GM06990 (cell line): ENCODE data around the gene RNF130.
"Not testable (repeated sequence)": the region's sequence is repeated elsewhere in the genome, so short reads cannot be mapped to it uniquely, and the experiment has no call there.

Experiments used
- DNase-seq: peaks from one replicate; pipeline ENCODE4 v3.0.0-alpha.2; 2011; ENCODE audit not compliant: insufficient read length; ENCODE audit errors: extremely low read depth
- H3K27me3 ChIP-seq: replicated peaks from 2 replicates; pipeline ENCODE4 v1.6.0; 2011; ENCODE audit warnings: low read length; ENCODE audit not compliant: control insufficient read depth, insufficient read depth
- H3K36me3 ChIP-seq: 2 replicates; pipeline ENCODE4 v1.5.1; 2011; ENCODE audit warnings: low read length; ENCODE audit not compliant: control insufficient read depth, insufficient read depth
- H3K4me3 ChIP-seq: replicated peaks from 2 replicates; pipeline ENCODE4 v1.5.1; 2011; ENCODE audit warnings: low read depth, mild to moderate bottlenecking, control low read depth, low read length
- TF ChIP-seq, protein P1 (sequence below): IDR thresholded peaks from 2 replicates; pipeline ENCODE4 v1.5.1; 2011; ENCODE audit warnings: low read length, control low read depth, mild to moderate bottlenecking, inconsistent platforms; ENCODE audit not compliant: insufficient read depth, poor library complexity, severe bottlenecking

Gene RNF130

GRCh38 chr5:179998485-179998884, 73.1 kb downstream of the RNF130 start:
- TF ChIP-seq, protein P1, sequence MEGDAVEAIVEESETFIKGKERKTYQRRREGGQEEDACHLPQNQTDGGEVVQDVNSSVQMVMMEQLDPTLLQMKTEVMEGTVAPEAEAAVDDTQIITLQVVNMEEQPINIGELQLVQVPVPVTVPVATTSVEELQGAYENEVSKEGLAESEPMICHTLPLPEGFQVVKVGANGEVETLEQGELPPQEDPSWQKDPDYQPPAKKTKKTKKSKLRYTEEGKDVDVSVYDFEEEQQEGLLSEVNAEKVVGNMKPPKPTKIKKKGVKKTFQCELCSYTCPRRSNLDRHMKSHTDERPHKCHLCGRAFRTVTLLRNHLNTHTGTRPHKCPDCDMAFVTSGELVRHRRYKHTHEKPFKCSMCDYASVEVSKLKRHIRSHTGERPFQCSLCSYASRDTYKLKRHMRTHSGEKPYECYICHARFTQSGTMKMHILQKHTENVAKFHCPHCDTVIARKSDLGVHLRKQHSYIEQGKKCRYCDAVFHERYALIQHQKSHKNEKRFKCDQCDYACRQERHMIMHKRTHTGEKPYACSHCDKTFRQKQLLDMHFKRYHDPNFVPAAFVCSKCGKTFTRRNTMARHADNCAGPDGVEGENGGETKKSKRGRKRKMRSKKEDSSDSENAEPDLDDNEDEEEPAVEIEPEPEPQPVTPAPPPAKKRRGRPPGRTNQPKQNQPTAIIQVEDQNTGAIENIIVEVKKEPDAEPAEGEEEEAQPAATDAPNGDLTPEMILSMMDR = no peak
- H3K36me3 ChIP-seq = no peaks in the 10 kb centered on the region

GRCh38 chr5:179994583-179995323, 76.8 kb downstream of the RNF130 start:
- Histone ChIP-seq H3K4me3 (no peak overlapping the region), H3K36me3 (no peaks in the 10 kb centered on the region), H3K27me3 (no peaks in the 10 kb centered on the region)
- no peak for DNase-seq
- TF ChIP-seq, protein P1 = no peak

More at GRCh38 chr5:179998485-179998884, 73.1 kb downstream of the RNF130 start:
- no peak for DNase-seq
- no peak overlapping the region for H3K4me3 ChIP-seq
- H3K27me3 ChIP-seq = peaks cover 2% of the 10 kb centered on the region

DNA sequence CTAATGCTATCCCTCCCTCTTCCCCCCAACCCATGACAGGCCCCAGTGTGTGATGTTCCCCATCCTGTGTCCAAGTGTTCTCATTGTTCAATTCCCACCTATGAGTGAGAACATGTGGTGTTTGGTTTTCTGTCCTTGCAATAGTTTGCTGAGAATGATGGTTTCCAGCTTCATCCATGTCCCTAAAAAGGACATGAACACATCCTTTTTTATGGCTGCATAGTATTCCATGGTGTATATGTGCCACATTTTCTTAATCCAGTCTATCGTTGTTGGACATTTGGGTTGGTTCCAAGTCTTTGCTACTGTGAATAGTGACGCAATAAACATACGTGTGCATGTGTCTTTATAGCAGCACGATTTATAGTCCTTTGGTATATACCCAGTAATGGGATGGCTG, 78.7 kb downstream of the RNF130 start:
- H3K27me3 ChIP-seq, H3K36me3 ChIP-seq, DNase-seq, H3K4me3 ChIP-seq: not testable (repeated sequence)

DNA sequence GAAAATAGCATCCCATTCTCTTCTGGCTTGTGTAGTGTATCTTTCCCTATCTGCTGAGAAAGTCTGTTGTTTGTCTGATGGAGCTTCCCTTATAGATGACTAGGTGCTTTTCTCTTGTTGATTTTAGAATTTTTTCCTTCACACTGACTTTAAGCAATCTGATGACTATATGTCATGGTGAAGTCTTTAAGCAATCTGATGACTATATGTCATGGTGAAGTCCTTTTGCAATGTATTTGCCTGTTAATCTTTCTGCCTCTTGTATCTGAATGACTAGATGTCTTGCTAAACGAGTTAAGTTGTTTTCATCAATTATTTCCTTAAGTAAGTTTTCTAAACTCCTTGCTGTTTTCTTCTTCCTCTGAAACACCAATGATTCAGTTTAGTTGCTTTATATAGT, 80.5 kb downstream of the RNF130 start:
- H3K36me3 ChIP-seq = no peaks in the 10 kb centered on the region
- H3K27me3 ChIP-seq = no peaks in the 10 kb centered on the region
- H3K4me3 ChIP-seq = no peak overlapping the region
- TF ChIP-seq, protein P1 = no peak
- no peak for DNase-seq

- not testable (repeated sequence) for H3K4me3 ChIP-seq, DNase-seq, H3K27me3 ChIP-seq, H3K36me3 ChIP-seq
These were observed 81.0 kb downstream of the RNF130 start for GRCh38 chr5:179990525-179990924.

GRCh38 chr5:179986328-179986727, 85.2 kb downstream of the RNF130 start:
- TF ChIP-seq, protein P1 = no peak
- DNase-seq = no peak

DNA sequence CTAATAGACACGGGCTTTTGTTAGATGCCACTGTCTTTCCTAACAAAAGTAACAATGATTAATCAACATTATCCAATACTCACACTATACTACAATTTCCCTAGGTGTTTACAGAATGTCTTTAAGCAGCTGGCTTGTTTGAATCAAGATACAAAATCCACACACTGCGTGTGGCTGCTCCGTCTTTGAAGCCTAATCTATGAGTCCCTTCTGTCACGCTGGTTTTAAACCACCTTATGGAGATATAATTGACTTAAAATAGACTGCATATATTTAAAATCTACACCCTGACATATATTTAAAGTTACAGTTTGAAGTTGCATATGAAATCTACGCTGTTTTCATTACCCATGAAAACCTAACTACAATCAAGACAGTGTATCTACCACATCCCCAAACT, 89.9 kb downstream of the RNF130 start:
- DNase-seq = no peak
- TF ChIP-seq, protein P1 = no peak
- H3K27me3 ChIP-seq = no peaks in the 10 kb centered on the region; the same call in 1 of the 2 replicates
- H3K36me3 ChIP-seq = no peaks in the 10 kb centered on the region
- no peak overlapping the region for H3K4me3 ChIP-seq

More at GRCh38 chr5:179986328-179986727, 85.2 kb downstream of the RNF130 start:
- Histone ChIP-seq H3K27me3 (no peaks in the 10 kb centered on the region), H3K36me3 (no peaks in the 10 kb centered on the region), H3K4me3 (no peak overlapping the region)
